Immature natural killer cell (primary cell): ENCODE results near the gene PAM. TPM values are rescaled to one million over a fixed set of nuclear protein-coding genes. Genes with fewer than 3 reads are reported as not detected.
"Not testable (repeated sequence)": the region's sequence is repeated elsewhere in the genome, so short reads cannot be mapped to it uniquely, and the experiment has no call there.

Source experiments
- DNase-seq, 3 donors: peaks; one replicate each; pipeline ENCODE4 v3.0.0; 2022; ENCODE audit warnings: mixed read lengths in 1 of 3
- H3K27ac Mint-ChIP-seq, 6 donors: one replicate each; pipeline ENCODE4 v1.8.0; 2020; ENCODE audit warnings: mixed read lengths in 6 of 6, mild to moderate bottlenecking in 5 of 6, inconsistent platforms in 4 of 6, moderate library complexity in 3 of 6
- H3K27me3 Mint-ChIP-seq, 3 donors: one replicate each; pipeline ENCODE4 v1.8.0; 2020 to 2021; ENCODE audit warnings: low read depth in 3 of 3, mild to moderate bottlenecking in 3 of 3, mixed read lengths in 3 of 3, moderate library complexity in 3 of 3, inconsistent platforms in 1 of 3
- H3K36me3 Mint-ChIP-seq, 3 donors: one replicate each; pipeline ENCODE4 v1.8.0; 2020; ENCODE audit warnings: mixed read lengths in 3 of 3, inconsistent platforms in 2 of 3, mild to moderate bottlenecking in 2 of 3
- H3K4me1 Mint-ChIP-seq, 2 donors: one replicate each; pipeline ENCODE4 v1.8.0; 2020; ENCODE audit warnings: inconsistent platforms in 2 of 2, mild to moderate bottlenecking in 2 of 2, mixed read lengths in 2 of 2, moderate library complexity in 1 of 2
- H3K4me3 Mint-ChIP-seq, 5 donors: one replicate each; pipeline ENCODE4 v1.8.0; 2020; ENCODE audit warnings: mild to moderate bottlenecking in 5 of 5, mixed read lengths in 5 of 5, inconsistent platforms in 3 of 5, moderate library complexity in 3 of 5
- H3K9me3 Mint-ChIP-seq, 6 donors: one replicate each; pipeline ENCODE4 v1.8.0; 2020; ENCODE audit warnings: mild to moderate bottlenecking in 6 of 6, mixed read lengths in 6 of 6, inconsistent platforms in 4 of 6, moderate library complexity in 3 of 6
- polyA plus RNA-seq, 3 donors: library from polyadenylated mRNA; unstranded; fragments of 300-500 nt; fragmentation: Illumina TruSeq; gene quantifications; one replicate each; pipeline ENCODE4 v1.2.3, GENCODE V29; 2021

Gene PAM
- polyA plus RNA-seq, 3 donors from 2014 or later = 55.2 to 96.2 (median 95.6) TPM

- Mint-ChIP-seq H3K9me3 (no peaks in the 10 kb centered on the region), H3K4me1 (no peaks in the 10 kb centered on the region), H3K27ac (no peak overlapping the region), H3K4me3 (no peak overlapping the region), H3K27me3 (peaks cover 0 to 6% (median 2%) of the 10 kb centered on the region in 3 donors), H3K36me3 (no peaks in the 10 kb centered on the region)
- DNase-seq = peak; percentile 26 to 42 (median 34)
These were observed 286.1 kb downstream of the PAM start for GRCh38 chr5:103041071-103041676.

- H3K4me1 Mint-ChIP-seq, H3K27ac Mint-ChIP-seq, H3K9me3 Mint-ChIP-seq, DNase-seq, H3K27me3 Mint-ChIP-seq, H3K36me3 Mint-ChIP-seq, H3K4me3 Mint-ChIP-seq: not testable (repeated sequence)
These were observed 291.6 kb downstream of the PAM start for GRCh38 chr5:103046706-103047105.

GRCh38 chr5:103057208-103058130, 302.4 kb downstream of the PAM start:
- Mint-ChIP-seq H3K27me3 (peaks cover 0 to 5% (median 2%) of the 10 kb centered on the region in 3 donors), H3K9me3 (peaks cover 0 to 3% (median 0%) of the 10 kb centered on the region in 6 donors), H3K27ac (no peak overlapping the region), H3K36me3 (no peaks in the 10 kb centered on the region), H3K4me1 (no peaks in the 10 kb centered on the region), H3K4me3 (no peak overlapping the region)
- DNase-seq = no peak

GRCh38 chr5:103059525-103059924, 304.4 kb downstream of the PAM start:
- Mint-ChIP-seq H3K36me3 (no peaks in the 10 kb centered on the region), H3K9me3 (peaks cover 0 to 3% (median 0%) of the 10 kb centered on the region in 6 donors), H3K27me3 (peaks cover 0 to 6% (median 2%) of the 10 kb centered on the region in 3 donors), H3K27ac (no peak overlapping the region), H3K4me3 (no peak overlapping the region), H3K4me1 (no peaks in the 10 kb centered on the region)
- DNase-seq = no peak

DNA sequence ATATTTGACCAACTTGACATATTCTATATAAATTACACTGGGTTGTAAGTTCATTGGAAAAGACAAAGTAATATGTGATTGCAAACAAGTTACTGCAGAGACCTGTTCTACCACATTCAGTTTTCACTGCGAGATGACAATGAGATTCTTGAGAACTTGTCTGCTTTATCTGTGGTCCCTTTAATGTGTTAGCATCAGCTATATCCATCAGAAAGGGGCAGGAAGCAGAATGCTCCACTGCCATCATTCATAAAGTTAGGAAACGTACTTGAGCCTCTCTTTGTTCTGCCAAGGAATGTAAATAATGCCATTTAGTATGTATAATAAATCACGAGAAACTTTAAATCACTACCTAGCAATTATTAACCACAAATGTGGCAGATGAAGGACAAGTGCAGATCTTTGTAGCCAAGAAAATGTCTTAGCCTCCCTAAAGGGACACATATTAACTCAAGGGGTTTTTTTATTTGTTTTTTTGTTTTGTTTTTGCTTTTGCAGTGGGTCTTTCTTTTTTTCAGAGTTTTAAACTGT, 305.4 kb downstream of the PAM start:
- Mint-ChIP-seq H3K9me3 (peaks cover 0 to 3% (median 0%) of the 10 kb centered on the region in 6 donors), H3K4me1 (no peaks in the 10 kb centered on the region), H3K27me3 (peaks cover 0 to 6% (median 2%) of the 10 kb centered on the region in 3 donors), H3K4me3 (no peak overlapping the region), H3K27ac (no peak overlapping the region), H3K36me3 (no peaks in the 10 kb centered on the region)
- no peak for DNase-seq

DNA sequence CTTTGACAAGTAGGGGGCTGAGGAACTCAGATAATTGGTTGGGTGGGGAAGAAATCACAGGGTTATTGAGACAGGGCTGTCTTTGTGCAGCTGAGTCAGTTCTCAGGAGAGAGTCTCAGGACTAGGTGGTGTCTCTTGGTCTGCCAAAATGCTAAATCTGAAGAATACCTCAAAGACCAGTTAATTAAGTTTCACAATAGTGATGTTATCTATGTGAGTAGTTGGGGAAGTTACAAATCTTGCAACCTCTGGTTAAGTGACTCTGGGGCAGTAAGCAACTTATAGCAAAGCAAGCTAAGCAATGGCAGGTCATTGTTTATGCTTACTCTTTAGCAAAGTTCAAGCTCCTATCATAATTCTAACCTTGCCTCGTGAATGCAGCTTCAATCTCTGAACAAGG, 311.2 kb downstream of the PAM start:
- H3K27ac Mint-ChIP-seq = no peak overlapping the region
- DNase-seq = no peak
- H3K4me1 Mint-ChIP-seq = no peaks in the 10 kb centered on the region
- H3K36me3 Mint-ChIP-seq = no peaks in the 10 kb centered on the region
- H3K4me3 Mint-ChIP-seq = no peak overlapping the region
- H3K27me3 Mint-ChIP-seq = peaks cover 0 to 4% (median 1%) of the 10 kb centered on the region in 3 donors
- H3K9me3 Mint-ChIP-seq = peaks cover 0 to 1% (median 0%) of the 10 kb centered on the region in 6 donors

DNA sequence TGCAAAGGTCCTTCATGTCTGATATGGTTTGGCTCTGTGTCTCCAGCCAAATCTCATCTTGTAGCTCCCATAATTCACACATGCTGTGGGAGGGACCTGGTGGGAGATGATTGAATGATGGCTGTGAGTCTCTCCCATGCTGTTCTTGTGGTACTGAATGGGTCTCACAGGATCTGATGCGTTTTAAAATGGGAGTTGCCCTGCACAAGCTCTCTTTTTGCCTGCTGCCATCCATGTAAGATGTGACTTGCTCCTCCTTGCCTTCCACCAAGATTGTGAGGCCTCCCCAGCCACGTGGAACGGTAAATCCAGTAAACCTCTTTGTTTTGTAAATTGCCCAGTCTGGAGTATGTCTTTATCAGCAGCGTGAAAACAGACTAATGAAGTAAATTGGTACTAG, 318.4 kb downstream of the PAM start:
- Mint-ChIP-seq H3K9me3 (peaks cover 30 to 61% (median 39%) of the 10 kb centered on the region in 6 donors), H3K36me3 (peaks cover 10 to 14% (median 11%) of the 10 kb centered on the region in 3 donors)
- not testable (repeated sequence) for H3K27me3 Mint-ChIP-seq, H3K27ac Mint-ChIP-seq, H3K4me3 Mint-ChIP-seq, H3K4me1 Mint-ChIP-seq, DNase-seq

- H3K27ac Mint-ChIP-seq = no peak overlapping the region
- no peaks in the 10 kb centered on the region for H3K4me1 Mint-ChIP-seq
- peaks cover 0 to 8% (median 0%) of the 10 kb centered on the region in 3 donors for H3K27me3 Mint-ChIP-seq
- DNase-seq = no peak
- no peak overlapping the region for H3K4me3 Mint-ChIP-seq
- peaks cover 33 to 71% (median 47%) of the 10 kb centered on the region in 6 donors for H3K9me3 Mint-ChIP-seq
- H3K36me3 Mint-ChIP-seq = peaks cover 10 to 19% (median 11%) of the 10 kb centered on the region in 3 donors
These were observed 320.3 kb downstream of the PAM start for GRCh38 chr5:103075442-103075841.
